Sigmoid colon (tissue), 7 donors: ENCODE data around the gene TUBB. TPM values are rescaled to one million over a fixed set of nuclear protein-coding genes. Genes with fewer than 3 reads are reported as not detected.
"Not testable (repeated sequence)": the region's sequence is repeated elsewhere in the genome, so short reads cannot be mapped to it uniquely, and the experiment has no call there.

Source experiments
- DNase-seq: peaks from one replicate; pipeline ENCODE4 v3.0.0-alpha.2; 2019
- H3K27ac ChIP-seq, 4 donors: fragments of 200-600 bp; sonication (generic); one replicate each; pipeline ENCODE4 v1.5.1; 2016 to 2019; ENCODE audit warnings: mild to moderate bottlenecking in 1 of 4
- H3K27me3 ChIP-seq, 3 donors: fragments of 200-600 bp; sonication (generic); one replicate each; pipeline ENCODE4 v1.5.1; 2019; ENCODE audit warnings: mild to moderate bottlenecking in 1 of 3
- H3K36me3 ChIP-seq, 4 donors: fragments of 200-600 bp; sonication (generic); one replicate each; pipeline ENCODE4 v1.5.1; 2016 to 2019
- H3K4me1 ChIP-seq, 4 donors: fragments of 200-600 bp; sonication (generic); one replicate each; pipeline ENCODE4 v1.5.1; 2017 to 2019
- H3K4me3 ChIP-seq, 4 donors: fragments of 200-600 bp; sonication (generic); one replicate each; pipeline ENCODE4 v1.5.1; 2017 to 2019; ENCODE audit warnings: mild to moderate bottlenecking in 2 of 4, moderate library complexity in 1 of 4
- H3K9me3 ChIP-seq, 4 donors: fragments of 200-600 bp in 3 of 4; sonication (generic) in 3 of 4; one replicate each; pipeline versions ENCODE4 v1.5.1 to v1.6.1; 2013 to 2019
- EP300 ChIP-seq, 4 donors: sonication (generic); formaldehyde crosslinking; IDR thresholded peaks; one replicate each; pipeline ENCODE4 v1.6.1; 2017; ENCODE audit warnings: antibody characterized with exemption in 4 of 4
- POLR2A ChIP-seq, 2 donors: fragments of 450-650 bp; IDR thresholded peaks; one replicate each; pipeline ENCODE4 v1.6.1; 2016; ENCODE audit warnings: antibody characterized with exemption in 2 of 2, mild to moderate bottlenecking in 2 of 2, moderate library complexity in 2 of 2
- POLR2AphosphoS5 ChIP-seq, 4 donors: sonication (generic); formaldehyde crosslinking; IDR thresholded peaks; one replicate each; pipeline ENCODE4 v1.6.1; 2017; ENCODE audit warnings: antibody characterized with exemption in 4 of 4
- WGBS, 2 donors: extraction: QIAGEN DNeasy Blood & Tissue Kit; methylation state at CpG; one replicate each; pipeline ENCODE4 v1.1.7; 2013; 5-methylcytosine and 5-hydroxymethylcytosine counted together
- intact Hi-C: fragments of 100-400 bp; cut with DNase I; formaldehyde crosslinking; loops from one replicate; pipeline ENCODE4 v1.15.1; 2023
- polyA plus RNA-seq, 3 donors: library from polyadenylated mRNA; stranded (reverse); fragments of 200-250 nt; gene quantifications; one replicate each; pipeline ENCODE4 v1.2.3, GENCODE V29; 2013
- total RNA-seq, 4 donors: library from RNA; depleted of rRNA; stranded (reverse); fragments of >200 nt; gene quantifications; one replicate each; pipeline ENCODE4 v1.1.0, GENCODE V29; 2016
- TF ChIP-seq, protein P1 (sequence below), 4 experiments: fragments of 450-650 bp in 3 of 4; fragments of 200-600 bp in 1 of 4; IDR thresholded peaks; one replicate each; pipeline ENCODE4 v1.5.1; 2016 to 2019; ENCODE audit warnings: antibody characterized with exemption in 4 of 4, mild to moderate bottlenecking in 3 of 4, moderate library complexity in 2 of 4
- donor health status: healthy with polysubstance abuse.
- donor health status: Bipolar disorder and iron deficiency.
- donor health status: healthy.

Gene TUBB
- total and polyA plus RNA-seq, 7 donors = 96.1 to 306 (median 267) TPM

DNA sequence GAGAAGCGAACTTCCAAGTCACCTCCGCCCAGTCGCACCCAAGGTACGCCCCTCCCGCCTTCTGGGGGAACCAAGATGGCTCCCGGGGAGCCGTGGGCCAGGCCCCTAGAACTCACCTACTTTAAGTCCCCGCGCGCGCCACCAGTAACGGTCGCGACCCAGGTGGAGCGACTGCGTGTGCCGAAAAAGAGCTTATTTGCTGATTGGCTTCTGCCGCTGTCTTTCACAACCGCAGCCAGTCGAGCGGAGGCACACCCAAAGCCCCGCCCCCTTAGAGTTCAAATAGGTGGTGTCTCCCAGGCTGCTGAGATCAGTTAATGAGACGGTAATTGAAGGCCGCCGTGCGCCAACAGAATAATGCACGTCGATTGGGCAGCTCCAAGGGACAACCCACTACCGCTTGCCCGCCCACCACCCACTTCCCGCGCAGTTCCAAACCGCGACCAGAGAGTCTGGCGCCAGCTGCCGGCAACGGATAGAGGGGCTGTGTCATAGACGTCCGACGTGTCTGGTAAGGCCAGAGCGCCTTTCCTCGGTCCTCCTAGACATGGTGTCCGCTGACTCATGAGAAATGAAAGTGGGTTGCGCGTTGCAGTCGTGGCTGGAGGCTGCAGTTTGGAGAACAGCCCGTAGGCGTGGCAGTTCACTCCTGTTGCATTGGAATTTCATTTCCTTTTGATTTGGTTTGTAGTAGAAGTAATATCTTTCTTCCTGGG is 2.9 kb upstream of the TUBB start, which contains the start of gene MDC1:
Gene MDC1, minus strand, starts transcription at position 153 of the 716 bp plus-strand sequence. CDS start 2,106 bp downstream, outside the sequence.
- Histone ChIP-seq H3K27ac (peak within 1 kb of the TSS; percentile 90 to 96 (median 95)), H3K36me3 (peaks cover 9 to 31% (median 13%) of the 10 kb centered on the region in 4 donors), H3K4me3 (peak within 1 kb of the TSS; percentile 59 to 75 (median 68)), H3K27me3 (no peaks in the 10 kb centered on the region), H3K9me3 (no peaks in the 10 kb centered on the region), H3K4me1 (peaks cover 0 to 36% (median 26%) of the 10 kb centered on the region in 4 donors)
- peak; percentile 100 for DNase-seq
- TF ChIP-seq POLR2AphosphoS5 (IDR thresholded peaks at IDR 0.05) (peak; percentile 93 to 99 (median 94)), EP300 (IDR thresholded peaks at IDR 0.05) (peak in 1 of 4 donors; percentile 44), POLR2A (IDR thresholded peaks at IDR 0.05) (peak; percentile 76 to 94)
- TF ChIP-seq, protein P1, sequence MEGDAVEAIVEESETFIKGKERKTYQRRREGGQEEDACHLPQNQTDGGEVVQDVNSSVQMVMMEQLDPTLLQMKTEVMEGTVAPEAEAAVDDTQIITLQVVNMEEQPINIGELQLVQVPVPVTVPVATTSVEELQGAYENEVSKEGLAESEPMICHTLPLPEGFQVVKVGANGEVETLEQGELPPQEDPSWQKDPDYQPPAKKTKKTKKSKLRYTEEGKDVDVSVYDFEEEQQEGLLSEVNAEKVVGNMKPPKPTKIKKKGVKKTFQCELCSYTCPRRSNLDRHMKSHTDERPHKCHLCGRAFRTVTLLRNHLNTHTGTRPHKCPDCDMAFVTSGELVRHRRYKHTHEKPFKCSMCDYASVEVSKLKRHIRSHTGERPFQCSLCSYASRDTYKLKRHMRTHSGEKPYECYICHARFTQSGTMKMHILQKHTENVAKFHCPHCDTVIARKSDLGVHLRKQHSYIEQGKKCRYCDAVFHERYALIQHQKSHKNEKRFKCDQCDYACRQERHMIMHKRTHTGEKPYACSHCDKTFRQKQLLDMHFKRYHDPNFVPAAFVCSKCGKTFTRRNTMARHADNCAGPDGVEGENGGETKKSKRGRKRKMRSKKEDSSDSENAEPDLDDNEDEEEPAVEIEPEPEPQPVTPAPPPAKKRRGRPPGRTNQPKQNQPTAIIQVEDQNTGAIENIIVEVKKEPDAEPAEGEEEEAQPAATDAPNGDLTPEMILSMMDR (IDR thresholded peaks at IDR 0.05) = peak in 3 of 4 experiments; percentile 34 to 52 (median 46)
- intact Hi-C loops = no loop called here
- WGBS, 2 donors = 0% methylated on average over 48 of the region's 48 CpGs

DNA sequence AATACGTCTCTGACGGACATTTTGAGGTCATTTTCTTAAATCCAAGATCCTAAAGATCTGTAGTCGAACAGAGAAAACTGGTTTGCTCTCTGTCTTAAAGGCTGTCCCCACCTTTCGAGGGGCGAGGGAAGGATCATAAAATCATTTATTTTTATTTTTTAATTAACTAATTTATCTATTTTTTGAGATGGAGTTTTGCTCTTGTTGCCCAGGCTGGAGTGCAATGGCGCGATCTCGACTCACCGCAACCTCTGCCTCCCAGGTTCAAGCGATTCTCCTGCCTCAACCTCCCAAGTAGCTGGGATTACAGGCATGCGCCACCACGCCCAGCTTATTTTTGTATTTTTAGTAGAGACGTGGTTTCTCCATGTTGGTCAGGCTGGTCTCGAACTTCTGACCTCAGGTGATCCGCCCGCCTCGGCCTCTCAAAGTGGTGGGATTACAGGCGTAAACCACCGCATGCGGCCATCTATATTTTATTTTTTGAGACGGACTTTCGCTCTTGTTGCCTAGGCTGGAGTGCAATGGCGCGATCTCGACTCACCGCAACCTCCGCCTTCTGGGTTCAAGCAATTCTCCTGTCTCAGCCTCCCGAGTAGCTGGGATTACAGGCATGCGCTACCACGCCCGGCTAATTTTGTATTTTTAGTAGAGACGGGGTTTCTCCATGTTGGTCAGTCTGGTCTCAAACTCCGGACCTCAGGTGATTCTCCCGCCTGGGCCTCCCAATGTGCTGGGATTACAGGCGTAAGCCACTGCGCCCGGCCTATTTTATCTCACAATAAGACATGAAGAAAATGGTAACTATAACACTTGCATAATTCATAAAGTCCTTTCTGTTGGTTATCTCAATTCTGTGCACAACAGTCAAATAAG is 2.1 kb upstream of the TUBB start:
- TF ChIP-seq, protein P1 (IDR thresholded peaks at IDR 0.05) = peak in 1 of 4 experiments; percentile 3
- Histone ChIP-seq H3K36me3 (peaks cover 4 to 31% (median 10%) of the 10 kb centered on the region in 4 donors), H3K4me1 (peaks cover 0 to 44% (median 31%) of the 10 kb centered on the region in 4 donors), H3K4me3 (peak overlapping the region; percentile 59 to 75 (median 68)), H3K27ac (peak overlapping the region; percentile 90 to 96 (median 95))
- intact Hi-C loops, H3K27me3 ChIP-seq, H3K9me3 ChIP-seq, DNase-seq: not testable (repeated sequence)
- 76 to 79% methylated on average over 37 of the region's 37 CpGs for WGBS, 2 donors

DNA sequence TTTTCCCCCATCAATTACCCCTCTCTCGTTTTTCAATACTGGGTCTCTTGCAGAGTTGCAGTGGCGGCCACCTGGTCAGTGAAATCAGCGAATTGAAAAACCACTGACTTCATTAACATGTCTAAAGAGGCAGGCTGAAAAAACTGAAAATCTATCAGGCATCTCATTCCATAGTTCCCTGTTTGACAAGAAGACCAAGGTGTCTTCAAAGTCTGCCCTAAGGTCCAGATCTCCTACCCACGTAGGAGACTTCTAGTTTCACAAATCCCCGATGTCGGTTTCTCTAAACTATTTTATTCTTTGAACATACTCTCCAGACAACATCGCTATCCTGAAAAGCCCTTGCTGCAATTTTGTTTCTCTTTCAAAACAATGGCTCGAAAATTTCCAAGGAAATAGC is 796 bp upstream of the TUBB start:
- H3K4me3 ChIP-seq = peak overlapping the region; percentile 70 to 80 (median 78)
- H3K4me1 ChIP-seq = peaks cover 0 to 54% (median 43%) of the 10 kb centered on the region in 4 donors
- no peak for DNase-seq
- H3K9me3 ChIP-seq = no peaks in the 10 kb centered on the region
- peaks cover 15 to 32% (median 17%) of the 10 kb centered on the region in 4 donors for H3K36me3 ChIP-seq
- TF ChIP-seq EP300 (IDR thresholded peaks at IDR 0.05) = no peak
- TF ChIP-seq POLR2AphosphoS5 (IDR thresholded peaks at IDR 0.05) = no peak
- TF ChIP-seq POLR2A (IDR thresholded peaks at IDR 0.05) = no peak
- TF ChIP-seq, protein P1 (IDR thresholded peaks at IDR 0.05) = no peak
- peak overlapping the region; percentile 95 to 98 (median 96) for H3K27ac ChIP-seq
- intact Hi-C loops = no loop called here
- H3K27me3 ChIP-seq = no peaks in the 10 kb centered on the region
- 24 to 37% methylated on average over 8 of the region's 8 CpGs for WGBS, 2 donors

DNA sequence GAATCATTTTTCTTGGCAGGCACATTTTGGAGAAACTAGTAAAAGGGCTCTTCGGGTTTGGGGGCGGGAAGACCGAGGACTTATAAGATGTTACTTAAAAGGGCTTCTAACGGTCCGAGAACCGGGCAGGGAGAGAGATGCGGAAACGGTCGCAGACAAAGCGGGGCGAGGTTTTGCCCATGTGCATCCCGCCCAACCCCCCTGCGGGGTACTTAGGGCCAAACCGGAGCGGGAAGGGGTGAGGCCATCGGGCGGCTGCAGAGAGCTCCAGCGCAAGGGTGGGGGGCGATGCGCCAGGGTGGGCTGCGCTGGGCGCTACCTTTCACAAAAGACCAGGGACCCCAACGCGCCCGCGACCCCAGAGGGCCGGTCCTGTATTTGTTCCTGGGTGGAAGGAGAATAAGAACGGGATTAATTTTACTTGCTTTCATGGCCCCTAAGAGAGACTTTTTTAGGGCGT is 616 bp downstream of the TUBB start:
- 0 to 1% methylated on average over 29 of the region's 29 CpGs for WGBS, 2 donors

More for the DNA sequence above, 616 bp downstream of the TUBB start:
- TF ChIP-seq POLR2A (IDR thresholded peaks at IDR 0.05) (peak in 1 of 2 donors; percentile 12), EP300 (IDR thresholded peaks at IDR 0.05) (no peak), POLR2AphosphoS5 (IDR thresholded peaks at IDR 0.05) (peak in 3 of 4 donors; percentile 49 to 60 (median 55))
- no peaks in the 10 kb centered on the region for H3K9me3 ChIP-seq
- H3K36me3 ChIP-seq = peaks cover 16 to 35% (median 25%) of the 10 kb centered on the region in 4 donors
- peak; percentile 91 for DNase-seq
- intact Hi-C loops = loop anchor here (1.0 kb wide), 2 partner anchors 34 to 105 kb away; partner anchors contain the start of gene PPP1R18
- peak overlapping the region; percentile 95 to 98 (median 96) for H3K27ac ChIP-seq
- peaks cover 0 to 67% (median 47%) of the 10 kb centered on the region in 4 donors for H3K4me1 ChIP-seq
- H3K27me3 ChIP-seq = no peaks in the 10 kb centered on the region
- H3K4me3 ChIP-seq = peak overlapping the region; percentile 70 to 80 (median 78)
